A549 (cell line): ENCODE results near the gene CEBPG.

ENCODE experiments used
- CBX8 ChIP-seq: fragments of 200-600 bp; sonication (generic); IDR thresholded peaks from 2 replicates; pipeline ENCODE4 v1.6.1; 2016
- CTCF ChIP-seq: fragments of >200 bp; sonication (Bioruptor Twin); formaldehyde crosslinking; IDR thresholded peaks from 3 replicates; pipeline ENCODE4 v1.5.1; 2016
- EP300 ChIP-seq, 2 experiments: fragments of >200 bp; sonication (Bioruptor Twin); formaldehyde crosslinking; IDR thresholded peaks; 2 replicates in 1 of 2; 3 replicates in 1 of 2; pipeline ENCODE4 v1.6.1; 2016 to 2017
- HDAC2 ChIP-seq: fragments of 200-600 bp; sonication (generic); IDR thresholded peaks from 2 replicates; pipeline ENCODE4 v1.6.1; 2016
- KDM1A ChIP-seq: fragments of 200-600 bp; sonication (generic); IDR thresholded peaks from 2 replicates; pipeline ENCODE4 v1.6.1; 2016; ENCODE audit warnings: low read depth, mild to moderate bottlenecking
- POLR2A ChIP-seq: IDR thresholded peaks from 2 replicates; pipeline ENCODE4 v1.6.1; 2012; ENCODE audit warnings: mild to moderate bottlenecking, low read length
- POLR2AphosphoS2 ChIP-seq: conservative IDR thresholded peaks from 2 replicates; pipeline ENCODE4 v1.6.1; 2012; ENCODE audit warnings: low read length, improper control_type of control experiment, inconsistent platforms
- REST ChIP-seq: fragments of 200-600 bp; sonication (generic); IDR thresholded peaks from 2 replicates; pipeline ENCODE4 v1.6.1; 2016; ENCODE audit warnings: antibody characterized with exemption, mild to moderate bottlenecking, moderate library complexity

DNA sequence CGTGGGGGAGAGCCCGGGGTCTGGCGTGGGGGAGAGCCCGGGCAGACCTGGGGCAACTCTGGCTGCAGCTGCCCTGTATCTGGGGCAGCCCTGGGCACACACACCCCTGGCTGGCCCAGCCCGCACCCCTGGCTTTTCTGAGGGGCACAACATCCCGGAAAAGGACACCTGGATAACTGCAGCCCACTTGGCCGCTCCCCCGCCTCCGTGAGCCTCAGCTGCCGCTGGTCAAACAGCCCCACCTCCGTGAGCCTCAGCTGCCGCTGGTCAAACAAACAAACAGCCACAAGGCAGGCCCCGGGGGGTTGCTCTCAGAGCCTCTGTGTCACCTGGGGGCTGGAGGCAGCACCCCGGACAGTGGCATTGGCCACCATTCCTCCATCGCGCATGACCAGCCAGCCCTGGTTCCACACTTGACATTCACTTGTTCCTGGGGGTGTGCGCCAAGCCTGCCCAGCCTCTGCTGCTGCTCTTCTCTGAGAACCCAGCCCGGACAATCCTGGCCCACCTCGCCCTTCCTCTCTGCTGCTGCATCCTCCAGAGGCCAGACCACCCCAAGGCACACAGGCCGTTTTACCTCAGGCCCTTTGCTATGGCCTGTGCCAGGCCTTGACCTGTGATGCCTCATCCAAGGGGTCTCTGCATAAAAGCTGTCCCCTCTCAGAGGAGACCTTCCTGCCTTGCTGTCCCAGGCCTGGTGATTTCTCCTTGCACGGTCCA, 19.9 kb downstream of the CEBPG start:
- TF ChIP-seq CTCF = no peak
- no peak for TF ChIP-seq POLR2AphosphoS2
- no peak for TF ChIP-seq CBX8
- no peak for TF ChIP-seq POLR2A
- TF ChIP-seq REST = no peak
- no peak for TF ChIP-seq KDM1A
- no peak for TF ChIP-seq HDAC2
- TF ChIP-seq EP300 (IDR thresholded peaks at IDR 0.05) = no peak
